CD14-positive monocyte (primary cell): ENCODE data around the gene RANBP17. TPM values are rescaled to one million over a fixed set of nuclear protein-coding genes. Genes with fewer than 3 reads are reported as not detected.

ENCODE experiments used
- DNase-seq, 3 donors: peaks; one replicate each; pipeline ENCODE4 v3.0.0-alpha.2; 2011 to 2022
- H2AFZ ChIP-seq: 2 replicates; pipeline ENCODE4 v1.6.0; 2012; ENCODE audit warnings: mild to moderate bottlenecking, low read depth, low read length, inconsistent platforms; ENCODE audit not compliant: insufficient read depth, poor library complexity, severe bottlenecking
- H3K27ac ChIP-seq, 2 donors: 1 replicate in 1 of 2; 2 replicates in 1 of 2; pipeline ENCODE4 v1.5.1; 2012 to 2013; ENCODE audit warnings: low read length in 2 of 2, control low read depth in 1 of 2, inconsistent platforms in 1 of 2, low read depth in 1 of 2, mild to moderate bottlenecking in 1 of 2
- H3K27me3 ChIP-seq, 2 donors: one replicate each; pipeline versions ENCODE4 v1.6.0 to v1.6.1; 2011 to 2013; ENCODE audit warnings: low read length in 2 of 2; ENCODE audit not compliant: control insufficient read depth in 2 of 2, insufficient read depth in 2 of 2
- H3K36me3 ChIP-seq, 2 donors: replicated peaks in 1 of 2; 1 replicate in 1 of 2; 2 replicates in 1 of 2; pipeline versions ENCODE4 v1.5.1 to v1.6.1; 2012 to 2013; ENCODE audit warnings: low read length in 2 of 2, control low read depth in 1 of 2, inconsistent platforms in 1 of 2, mild to moderate bottlenecking in 1 of 2; ENCODE audit not compliant: insufficient read depth in 2 of 2, control insufficient read depth in 1 of 2
- H3K4me1 ChIP-seq, 2 donors: 1 replicate in 1 of 2; 2 replicates in 1 of 2; pipeline versions ENCODE4 v1.5.1 to v1.6.1; 2012 to 2013; ENCODE audit warnings: low read length in 2 of 2, control low read depth in 1 of 2, inconsistent platforms in 1 of 2, mild to moderate bottlenecking in 1 of 2, moderate library complexity in 1 of 2; ENCODE audit not compliant: insufficient read depth in 2 of 2, control insufficient read depth in 1 of 2
- H3K4me2 ChIP-seq: replicated peaks from 2 replicates; pipeline ENCODE3; 2012; ENCODE audit warnings: low read length, moderate library complexity, mild to moderate bottlenecking; ENCODE audit not compliant: poor library complexity, severe bottlenecking; ENCODE audit errors: extremely low read depth
- H3K4me3 ChIP-seq, 3 experiments: fragments of 200-600 bp in 1 of 3; sonication (generic) in 1 of 3; replicated peaks in 1 of 3; 1 replicate in 2 of 3; 2 replicates in 1 of 3; pipeline ENCODE4 v1.5.1; 2011 to 2013; ENCODE audit warnings: low read length in 3 of 3, mild to moderate bottlenecking in 3 of 3, control low read depth in 2 of 3, low read depth in 2 of 3, inconsistent platforms in 1 of 3, moderate library complexity in 1 of 3
- H3K79me2 ChIP-seq: 2 replicates; pipeline ENCODE4 v1.6.0; 2012; ENCODE audit warnings: mild to moderate bottlenecking, control low read depth, inconsistent platforms, low read length, moderate library complexity; ENCODE audit not compliant: insufficient read depth
- H3K9ac ChIP-seq: 2 replicates; pipeline ENCODE4 v1.6.0; 2017; ENCODE audit warnings: low read length, mild to moderate bottlenecking; ENCODE audit not compliant: insufficient read depth, poor library complexity, severe bottlenecking
- H3K9me3 ChIP-seq, 2 donors: replicated peaks in 1 of 2; 1 replicate in 1 of 2; 2 replicates in 1 of 2; pipeline versions ENCODE4 v1.5.1 to v1.6.1; 2012 to 2013; ENCODE audit warnings: low read length in 2 of 2, control low read depth in 1 of 2; ENCODE audit not compliant: control insufficient read depth in 1 of 2, insufficient read depth in 1 of 2
- H4K20me1 ChIP-seq: 2 replicates; pipeline ENCODE4 v1.6.0; 2012; ENCODE audit warnings: mild to moderate bottlenecking, low read length, control low read depth, moderate library complexity; ENCODE audit not compliant: insufficient read depth
- H3K27ac Mint-ChIP-seq, 7 donors: one replicate each; pipeline ENCODE4 v1.8.0; 2020; ENCODE audit warnings: mild to moderate bottlenecking in 7 of 7, mixed read lengths in 7 of 7, moderate library complexity in 6 of 7, inconsistent platforms in 2 of 7
- H3K27me3 Mint-ChIP-seq, 3 donors: one replicate each; pipeline ENCODE4 v1.8.0; 2021 to 2022; ENCODE audit warnings: low read depth in 3 of 3, mild to moderate bottlenecking in 3 of 3, mixed read lengths in 3 of 3, moderate library complexity in 3 of 3, inconsistent platforms in 1 of 3
- H3K36me3 Mint-ChIP-seq, 2 donors: one replicate each; pipeline ENCODE4 v1.8.0; 2020; ENCODE audit warnings: mixed read lengths in 2 of 2, inconsistent platforms in 1 of 2, mild to moderate bottlenecking in 1 of 2
- H3K4me1 Mint-ChIP-seq: one replicate; pipeline ENCODE4 v1.8.0; 2020; ENCODE audit warnings: mild to moderate bottlenecking, mixed read lengths
- H3K4me3 Mint-ChIP-seq, 2 donors: one replicate each; pipeline ENCODE4 v1.8.0; 2020; ENCODE audit warnings: mild to moderate bottlenecking in 2 of 2, mixed read lengths in 2 of 2, moderate library complexity in 1 of 2
- H3K9me3 Mint-ChIP-seq, 7 donors: one replicate each; pipeline ENCODE4 v1.8.0; 2020 to 2022; ENCODE audit warnings: mixed read lengths in 7 of 7, mild to moderate bottlenecking in 6 of 7, moderate library complexity in 6 of 7, inconsistent platforms in 2 of 7
- CTCF ChIP-seq: fragments of 200-600 bp; IDR thresholded peaks from one replicate; pipeline ENCODE4 v1.8.0; 2022; ENCODE audit warnings: antibody characterized with exemption, mild to moderate bottlenecking
- WGBS: methylation state at CpG from one replicate; pipeline ENCODE4 v1.1.5; 2013; ENCODE audit warnings: missing lambda C conversion rate; ENCODE audit not compliant: insufficient coverage; 5-methylcytosine and 5-hydroxymethylcytosine counted together
- intact Hi-C, 2 donors: fragments of 100-400 bp; cut with micrococcal nuclease; formaldehyde crosslinking; loops; one replicate each; pipeline versions ENCODE4 v1.15.0 to v1.15.1; 2023
- polyA plus RNA-seq, 3 donors: library from polyadenylated mRNA; depleted of rRNA in 1 of 3; unstranded in 2 of 3; stranded (reverse) in 1 of 3; fragments of 300-500 nt in 2 of 3; fragments of >200 nt in 1 of 3; fragmentation: Illumina TruSeq in 2 of 3; gene quantifications; 1 replicate in 2 of 3; 2 replicates in 1 of 3; pipeline ENCODE4 v1.2.3, GENCODE V29; 2012 to 2021

The RANBP17 gene
- polyA plus RNA-seq, 3 donors = 0.07 to 0.13 TPM; not detected in 1

GRCh38 chr5:171143171-171143570, 281.4 kb downstream of the RANBP17 start:
- Mint-ChIP-seq H3K36me3 (no peaks in the 10 kb centered on the region), H3K27me3 (no peaks in the 10 kb centered on the region), H3K4me1 (no peaks in the 10 kb centered on the region), H3K27ac (no peak overlapping the region), H3K4me3 (no peak overlapping the region), H3K9me3 (peaks cover 0 to 2% (median 0%) of the 10 kb centered on the region in 7 donors)
- no peaks in the 10 kb centered on the region for H4K20me1 ChIP-seq
- no peak overlapping the region for H3K9ac ChIP-seq
- intact Hi-C loops = no loop called here
- H3K27ac ChIP-seq = no peak overlapping the region
- no peaks in the 10 kb centered on the region for H3K36me3 ChIP-seq
- no peak overlapping the region for H3K4me2 ChIP-seq
- no peaks in the 10 kb centered on the region for H3K4me1 ChIP-seq
- no peaks in the 10 kb centered on the region for H3K9me3 ChIP-seq
- no peaks in the 10 kb centered on the region for H3K27me3 ChIP-seq
- H2AFZ ChIP-seq = no peak overlapping the region
- WGBS = no CpG with 5 or more reads among the region's 3 CpGs
- no peak overlapping the region for H3K4me3 ChIP-seq
- no peak for TF ChIP-seq CTCF
- no peaks in the 10 kb centered on the region for H3K79me2 ChIP-seq
- DNase-seq = no peak

DNA sequence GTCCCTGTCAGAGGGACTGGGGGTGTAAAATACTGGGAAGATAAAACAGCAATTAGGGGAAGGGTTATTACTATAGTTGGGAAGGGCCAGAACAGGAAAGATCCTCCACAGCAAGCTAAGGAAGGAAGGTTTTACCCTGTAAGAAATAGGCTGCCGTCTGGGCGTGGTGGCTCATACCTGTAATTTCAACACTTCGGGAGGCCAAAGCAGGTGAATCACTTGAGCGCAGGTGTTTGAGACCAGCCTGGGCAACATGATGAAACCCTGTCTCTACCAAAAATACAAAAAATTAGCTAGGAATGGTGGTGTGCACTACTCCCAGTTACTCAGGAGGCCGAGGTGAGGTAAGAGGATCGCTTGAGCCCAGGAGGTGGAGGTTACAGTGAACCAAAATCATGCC, 282.1 kb downstream of the RANBP17 start:
- H4K20me1 ChIP-seq = no peaks in the 10 kb centered on the region
- no peak overlapping the region for H3K4me2 ChIP-seq
- H3K9me3 Mint-ChIP-seq = peaks cover 0 to 2% (median 0%) of the 10 kb centered on the region in 7 donors
- H3K36me3 Mint-ChIP-seq = no peaks in the 10 kb centered on the region
- no peaks in the 10 kb centered on the region for H3K4me1 ChIP-seq
- no peaks in the 10 kb centered on the region for H3K36me3 ChIP-seq
- TF ChIP-seq CTCF = no peak
- intact Hi-C loops = no loop called here
- no peaks in the 10 kb centered on the region for H3K9me3 ChIP-seq
- no peak overlapping the region for H3K27ac Mint-ChIP-seq
- no peak for DNase-seq
- no peaks in the 10 kb centered on the region for H3K27me3 ChIP-seq
- 100% methylated on average over 2 of the region's 6 CpGs for WGBS
- no peak overlapping the region for H3K27ac ChIP-seq
- H3K79me2 ChIP-seq = no peaks in the 10 kb centered on the region
- H3K4me3 ChIP-seq = no peak overlapping the region
- no peak overlapping the region for H3K9ac ChIP-seq
- H2AFZ ChIP-seq = no peak overlapping the region
- H3K4me1 Mint-ChIP-seq = no peaks in the 10 kb centered on the region
- no peaks in the 10 kb centered on the region for H3K27me3 Mint-ChIP-seq
- no peak overlapping the region for H3K4me3 Mint-ChIP-seq
